DOHH2 (cell line): ENCODE data around the gene ANKRD18B.
"Not testable (repeated sequence)": the region's sequence is repeated elsewhere in the genome, so short reads cannot be mapped to it uniquely, and the experiment has no call there.

ENCODE experiments used
- H3F3A ChIP-seq: fragments of 200-600 bp; sonication (generic), shearing (Covaris generic); 2 replicates; pipeline ENCODE4 v1.6.0; 2016; ENCODE audit warnings: antibody characterized with exemption, mild to moderate bottlenecking; ENCODE audit not compliant: control insufficient read depth, insufficient read depth
- H3K27ac ChIP-seq: fragments of 200-600 bp; sonication (generic); 2 replicates; pipeline ENCODE4 v1.5.1; 2014; ENCODE audit warnings: low read depth, mild to moderate bottlenecking, low read length, moderate library complexity
- H3K27me3 ChIP-seq: fragments of 200-600 bp; sonication (generic); 2 replicates; pipeline ENCODE4 v1.6.1; 2014; ENCODE audit warnings: mild to moderate bottlenecking, low read length, mixed read lengths; ENCODE audit not compliant: control insufficient read depth
- H3K36me3 ChIP-seq: fragments of 200-600 bp; sonication (generic); 2 replicates; pipeline ENCODE4 v1.6.1; 2014; ENCODE audit warnings: mild to moderate bottlenecking, low read length, moderate library complexity, mixed read lengths; ENCODE audit not compliant: control insufficient read depth
- H3K4me1 ChIP-seq: fragments of 200-600 bp; sonication (generic); 2 replicates; pipeline ENCODE4 v1.6.1; 2014; ENCODE audit warnings: mild to moderate bottlenecking, low read length, mixed read lengths; ENCODE audit not compliant: control insufficient read depth
- H3K4me2 ChIP-seq: fragments of 200-600 bp; sonication (generic); 2 replicates; pipeline ENCODE4 v1.6.0; 2014; ENCODE audit warnings: mild to moderate bottlenecking, low read length, moderate library complexity
- H3K4me3 ChIP-seq: fragments of 200-600 bp; sonication (generic); 2 replicates; pipeline ENCODE4 v1.5.1; 2014; ENCODE audit warnings: mild to moderate bottlenecking, low read length, mixed read lengths
- H3K79me2 ChIP-seq: fragments of 200-600 bp; sonication (generic); 2 replicates; pipeline ENCODE4 v1.6.1; 2014; ENCODE audit warnings: mild to moderate bottlenecking, low read length, mixed read lengths; ENCODE audit not compliant: control insufficient read depth
- H3K9me2 ChIP-seq: fragments of 200-600 bp; sonication (generic); replicated peaks from 2 replicates; pipeline ENCODE4 v1.6.1; 2014; ENCODE audit warnings: mild to moderate bottlenecking, low read length, mixed read lengths; ENCODE audit not compliant: control insufficient read depth
- H3K9me3 ChIP-seq: fragments of 200-600 bp; sonication (generic); 2 replicates; pipeline ENCODE4 v1.6.1; 2014; ENCODE audit warnings: antibody characterized with exemption, low read length, mixed read lengths; ENCODE audit not compliant: control insufficient read depth, insufficient read depth
- H4K20me1 ChIP-seq: fragments of 200-600 bp; sonication (generic); 2 replicates; pipeline ENCODE4 v1.6.0; 2014; ENCODE audit warnings: low read depth, mild to moderate bottlenecking, antibody characterized with exemption, low read length, moderate library complexity; ENCODE audit not compliant: control insufficient read depth, insufficient read depth
- EZH2phosphoT487 ChIP-seq: fragments of 200-600 bp; sonication (generic); IDR thresholded peaks from 2 replicates; pipeline ENCODE4 v1.6.1; 2017; ENCODE audit warnings: borderline replicate concordance, mild to moderate bottlenecking, antibody characterized with exemption, low read length, moderate library complexity, mixed read lengths
- TF ChIP-seq, protein P1 (sequence below): fragments of 200-600 bp; sonication (generic); IDR thresholded peaks from one replicate; pipeline ENCODE4 v1.5.1; 2014; ENCODE audit warnings: antibody characterized with exemption, mild to moderate bottlenecking, low read depth, low read length; ENCODE audit not compliant: poor library complexity, severe bottlenecking

ANKRD18B gene

GRCh38 chr9:33524306-33524947 lies 376 bp downstream of the ANKRD18B start:
- Histone ChIP-seq H3K4me2 (no peak overlapping the region), H4K20me1 (no peaks in the 10 kb centered on the region), H3K27ac (no peak overlapping the region), H3K27me3 (0 out of 2 replicates have a peak, but pooled peaks cover 7% of the 10 kb centered on the region), H3F3A (no peaks in the 10 kb centered on the region), H3K9me3 (no peaks in the 10 kb centered on the region), H3K4me3 (no peak overlapping the region), H3K79me2 (no peaks in the 10 kb centered on the region), H3K36me3 (no peaks in the 10 kb centered on the region), H3K4me1 (no peaks in the 10 kb centered on the region), H3K9me2 (no peaks in the 10 kb centered on the region)
- TF ChIP-seq EZH2phosphoT487 = no peak
- TF ChIP-seq, protein P1, sequence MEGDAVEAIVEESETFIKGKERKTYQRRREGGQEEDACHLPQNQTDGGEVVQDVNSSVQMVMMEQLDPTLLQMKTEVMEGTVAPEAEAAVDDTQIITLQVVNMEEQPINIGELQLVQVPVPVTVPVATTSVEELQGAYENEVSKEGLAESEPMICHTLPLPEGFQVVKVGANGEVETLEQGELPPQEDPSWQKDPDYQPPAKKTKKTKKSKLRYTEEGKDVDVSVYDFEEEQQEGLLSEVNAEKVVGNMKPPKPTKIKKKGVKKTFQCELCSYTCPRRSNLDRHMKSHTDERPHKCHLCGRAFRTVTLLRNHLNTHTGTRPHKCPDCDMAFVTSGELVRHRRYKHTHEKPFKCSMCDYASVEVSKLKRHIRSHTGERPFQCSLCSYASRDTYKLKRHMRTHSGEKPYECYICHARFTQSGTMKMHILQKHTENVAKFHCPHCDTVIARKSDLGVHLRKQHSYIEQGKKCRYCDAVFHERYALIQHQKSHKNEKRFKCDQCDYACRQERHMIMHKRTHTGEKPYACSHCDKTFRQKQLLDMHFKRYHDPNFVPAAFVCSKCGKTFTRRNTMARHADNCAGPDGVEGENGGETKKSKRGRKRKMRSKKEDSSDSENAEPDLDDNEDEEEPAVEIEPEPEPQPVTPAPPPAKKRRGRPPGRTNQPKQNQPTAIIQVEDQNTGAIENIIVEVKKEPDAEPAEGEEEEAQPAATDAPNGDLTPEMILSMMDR = no peak

DNA sequence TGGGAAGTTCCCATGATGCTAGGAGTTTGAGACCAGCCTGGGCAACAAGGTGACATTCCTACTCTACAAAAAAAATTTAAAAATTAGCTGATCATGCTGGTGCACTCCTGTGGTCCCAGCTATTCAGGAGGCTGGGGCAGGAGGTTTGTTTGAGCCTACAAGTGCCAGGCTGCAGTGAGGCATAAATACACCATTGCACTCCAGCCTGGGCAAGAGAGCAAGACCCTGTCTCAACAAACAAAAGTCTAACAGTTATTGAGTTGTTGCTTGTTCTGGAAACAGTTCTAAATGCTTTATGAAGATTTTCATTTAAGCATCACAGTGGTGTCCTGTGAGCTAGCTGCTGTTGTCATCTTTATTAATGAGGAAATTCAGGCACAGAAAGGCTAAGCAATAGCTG lies 4.0 kb downstream of the ANKRD18B start:
- H3F3A ChIP-seq, H3K9me2 ChIP-seq, H3K4me2 ChIP-seq: not testable (repeated sequence)

GRCh38 chr9:33533958-33534357 lies 9.9 kb downstream of the ANKRD18B start:
- not testable (repeated sequence) for H3K27me3 ChIP-seq, H3K9me2 ChIP-seq, H3K36me3 ChIP-seq, H3K9me3 ChIP-seq, H3K27ac ChIP-seq, H3K79me2 ChIP-seq, H4K20me1 ChIP-seq, H3K4me2 ChIP-seq, H3F3A ChIP-seq, H3K4me1 ChIP-seq, H3K4me3 ChIP-seq

More for the DNA sequence above, 4.0 kb downstream of the ANKRD18B start:
- H3K27ac ChIP-seq, H3K9me3 ChIP-seq, H3K36me3 ChIP-seq, H4K20me1 ChIP-seq, H3K4me1 ChIP-seq, H3K4me3 ChIP-seq, H3K27me3 ChIP-seq, H3K79me2 ChIP-seq: not testable (repeated sequence)

GRCh38 chr9:33535541-33535940 lies 11.5 kb downstream of the ANKRD18B start:
- Histone ChIP-seq H3K9me2 (no peaks in the 10 kb centered on the region), H3K27me3 (no peaks in the 10 kb centered on the region), H3K79me2 (no peaks in the 10 kb centered on the region), H3K4me3 (no peak overlapping the region), H3K36me3 (no peaks in the 10 kb centered on the region), H3K27ac (no peak overlapping the region), H3K4me1 (no peaks in the 10 kb centered on the region), H3F3A (no peaks in the 10 kb centered on the region), H4K20me1 (no peaks in the 10 kb centered on the region), H3K9me3 (no peaks in the 10 kb centered on the region), H3K4me2 (no peak overlapping the region)
- no peak for TF ChIP-seq EZH2phosphoT487
- TF ChIP-seq, protein P1 = no peak

- H3K4me2 ChIP-seq, H3K9me3 ChIP-seq, H3K36me3 ChIP-seq, H3K9me2 ChIP-seq, H3K4me1 ChIP-seq, H4K20me1 ChIP-seq, H3F3A ChIP-seq, H3K27me3 ChIP-seq, H3K4me3 ChIP-seq, H3K27ac ChIP-seq, H3K79me2 ChIP-seq: not testable (repeated sequence)
These were observed 19.4 kb downstream of the ANKRD18B start for GRCh38 chr9:33543463-33543862.

- H3K9me2 ChIP-seq, H4K20me1 ChIP-seq, H3K36me3 ChIP-seq, H3K4me1 ChIP-seq, H3K4me2 ChIP-seq, H3K9me3 ChIP-seq, H3K79me2 ChIP-seq, H3K27ac ChIP-seq, H3K4me3 ChIP-seq, H3K27me3 ChIP-seq, H3F3A ChIP-seq: not testable (repeated sequence)
These were observed 21.7 kb downstream of the ANKRD18B start for GRCh38 chr9:33545715-33546114.

GRCh38 chr9:33548816-33549215 lies 24.8 kb downstream of the ANKRD18B start:
- not testable (repeated sequence) for H3K9me2 ChIP-seq, H3F3A ChIP-seq, H4K20me1 ChIP-seq, H3K27ac ChIP-seq, H3K4me3 ChIP-seq, H3K36me3 ChIP-seq, H3K4me2 ChIP-seq, H3K4me1 ChIP-seq, H3K79me2 ChIP-seq, H3K27me3 ChIP-seq, H3K9me3 ChIP-seq
